ENCODE data around the gene USP20.

Gene USP20

DNA sequence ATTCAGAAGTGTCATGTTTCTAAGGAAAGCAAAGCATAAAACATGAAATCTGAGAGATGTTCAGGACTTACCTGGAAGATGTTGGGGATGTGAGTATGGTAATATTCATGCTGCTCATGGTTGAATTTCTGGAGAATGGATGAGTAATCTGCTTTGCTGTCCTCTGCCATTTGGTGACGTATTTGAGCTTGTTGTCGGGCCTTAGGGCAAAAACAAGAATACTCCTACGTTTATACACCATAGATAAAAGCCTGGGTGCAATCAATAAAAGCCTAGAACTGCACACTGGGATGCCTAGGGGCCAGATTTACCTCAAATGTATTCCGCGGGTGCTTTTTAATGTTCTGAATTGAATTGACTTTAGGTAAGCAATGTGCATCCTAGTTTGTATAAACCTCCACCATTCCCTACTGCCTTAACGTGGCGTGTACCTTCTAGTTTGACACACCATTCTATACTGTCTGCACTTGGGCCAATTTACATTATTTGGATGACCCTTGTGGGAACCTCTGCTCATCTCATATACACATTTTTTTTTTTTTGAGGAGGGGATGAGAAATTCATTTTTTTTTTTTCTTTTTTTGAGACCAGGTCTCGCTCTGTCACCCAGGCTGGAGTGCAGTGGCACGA lies 94.4 kb downstream of the USP20 start:
- DNase-seq = no peak

DNA sequence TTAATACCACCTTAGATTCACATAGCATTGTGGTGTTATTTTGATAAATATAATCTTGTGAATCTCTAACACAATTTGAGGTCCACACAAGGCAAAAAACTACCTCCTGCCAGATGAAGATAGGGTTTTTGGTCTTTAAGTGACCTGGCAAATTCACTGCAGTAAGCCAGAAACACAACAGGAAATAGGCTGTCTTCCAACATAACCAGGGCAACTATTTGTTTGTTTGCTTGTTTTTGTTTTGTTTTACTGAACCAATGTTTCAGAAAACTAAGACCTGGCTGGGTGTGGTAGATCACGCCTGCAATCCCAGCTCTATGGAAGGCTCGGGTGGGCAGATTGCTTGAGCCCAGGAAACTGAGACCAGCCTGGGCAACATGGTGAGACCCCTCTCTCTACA lies 95.5 kb downstream of the USP20 start:
- DNase-seq = no peak
